ENCODE data around the gene CRYBB1. TPM values are rescaled to one million over a fixed set of nuclear protein-coding genes. Genes with fewer than 3 reads are reported as not detected.

Gene CRYBB1
- total RNA-seq, 4 donors from 2014 or later = not detected

GRCh38 chr22:26602127-26602526 is 15.7 kb downstream of the CRYBB1 start:
- Histone ChIP-seq H3K36me3 (no peaks in the 10 kb centered on the region), H3K27ac (no peak overlapping the region), H3K4me3 (no peak overlapping the region), H3K27me3 (no peaks in the 10 kb centered on the region), H3K9me3 (no peaks in the 10 kb centered on the region), H3K4me1 (no peaks in the 10 kb centered on the region)
- DNase-seq = no peak
- no peak for TF ChIP-seq CTCF (IDR thresholded peaks at IDR 0.05)
- TF ChIP-seq POLR2A (IDR thresholded peaks at IDR 0.05) = no peak

- no peak for DNase-seq
- H3K36me3 ChIP-seq = no peaks in the 10 kb centered on the region
- H3K27ac ChIP-seq = no peak overlapping the region
- no peak overlapping the region for H3K4me3 ChIP-seq
- no peak for TF ChIP-seq CTCF (IDR thresholded peaks at IDR 0.05)
- no peak for TF ChIP-seq POLR2A (IDR thresholded peaks at IDR 0.05)
- H3K9me3 ChIP-seq = no peaks in the 10 kb centered on the region
- no peaks in the 10 kb centered on the region for H3K4me1 ChIP-seq
- H3K27me3 ChIP-seq = no peaks in the 10 kb centered on the region
Measured at GRCh38 chr22:26601726-26602125, 16.1 kb downstream of the CRYBB1 start.

- no peak overlapping the region for H3K4me3 ChIP-seq
- no peak for TF ChIP-seq POLR2A (IDR thresholded peaks at IDR 0.05)
- TF ChIP-seq CTCF (IDR thresholded peaks at IDR 0.05) = no peak
- H3K36me3 ChIP-seq = no peaks in the 10 kb centered on the region
- DNase-seq = no peak
- no peaks in the 10 kb centered on the region for H3K9me3 ChIP-seq
- no peaks in the 10 kb centered on the region for H3K4me1 ChIP-seq
- no peaks in the 10 kb centered on the region for H3K27me3 ChIP-seq
- no peak overlapping the region for H3K27ac ChIP-seq
Measured at GRCh38 chr22:26599505-26599904, 18.3 kb downstream of the CRYBB1 start.

GRCh38 chr22:26597480-26597879 is 20.3 kb downstream of the CRYBB1 start:
- DNase-seq = no peak
- Histone ChIP-seq H3K36me3 (no peaks in the 10 kb centered on the region), H3K27ac (no peak overlapping the region), H3K4me1 (peaks cover 0 to 7% (median 2%) of the 10 kb centered on the region in 4 donors), H3K27me3 (no peaks in the 10 kb centered on the region), H3K4me3 (no peak overlapping the region), H3K9me3 (no peaks in the 10 kb centered on the region)
- TF ChIP-seq POLR2A (IDR thresholded peaks at IDR 0.05) (no peak), CTCF (IDR thresholded peaks at IDR 0.05) (no peak)

GRCh38 chr22:26597026-26597425 is 20.8 kb downstream of the CRYBB1 start:
- DNase-seq = no peak
- no peaks in the 10 kb centered on the region for H3K9me3 ChIP-seq
- no peak overlapping the region for H3K4me3 ChIP-seq
- H3K27ac ChIP-seq = no peak overlapping the region
- TF ChIP-seq POLR2A (IDR thresholded peaks at IDR 0.05) (no peak), CTCF (IDR thresholded peaks at IDR 0.05) (no peak)
- no peaks in the 10 kb centered on the region for H3K27me3 ChIP-seq
- no peaks in the 10 kb centered on the region for H3K36me3 ChIP-seq
- peaks cover 0 to 12% (median 5%) of the 10 kb centered on the region in 4 donors for H3K4me1 ChIP-seq

GRCh38 chr22:26593763-26594162 is 24.1 kb downstream of the CRYBB1 start:
- Histone ChIP-seq H3K27me3 (no peaks in the 10 kb centered on the region), H3K36me3 (no peaks in the 10 kb centered on the region), H3K27ac (no peak overlapping the region), H3K4me1 (peaks cover 0 to 18% (median 5%) of the 10 kb centered on the region in 4 donors), H3K4me3 (no peak overlapping the region), H3K9me3 (no peaks in the 10 kb centered on the region)
- TF ChIP-seq CTCF (IDR thresholded peaks at IDR 0.05) = no peak
- no peak for TF ChIP-seq POLR2A (IDR thresholded peaks at IDR 0.05)
- no peak for DNase-seq
